NOMO-1 treated with dmso at 0.1 percent for 144 hours (cell line): Measurements from ENCODE around the gene PRSS8.
"Not testable (repeated sequence)": the region's sequence is repeated elsewhere in the genome, so short reads cannot be mapped to it uniquely, and the experiment has no call there.

Experiments used
- DNase-seq: peaks from one replicate; lab custom pipeline; 2025; ENCODE audit not compliant: unreplicated experiment; lab: John Stamatoyannopoulos, UW

PRSS8 gene

GRCh38 chr16:31107465-31107867 lies 28.1 kb downstream of the PRSS8 start:
- no peak for DNase-seq

DNA sequence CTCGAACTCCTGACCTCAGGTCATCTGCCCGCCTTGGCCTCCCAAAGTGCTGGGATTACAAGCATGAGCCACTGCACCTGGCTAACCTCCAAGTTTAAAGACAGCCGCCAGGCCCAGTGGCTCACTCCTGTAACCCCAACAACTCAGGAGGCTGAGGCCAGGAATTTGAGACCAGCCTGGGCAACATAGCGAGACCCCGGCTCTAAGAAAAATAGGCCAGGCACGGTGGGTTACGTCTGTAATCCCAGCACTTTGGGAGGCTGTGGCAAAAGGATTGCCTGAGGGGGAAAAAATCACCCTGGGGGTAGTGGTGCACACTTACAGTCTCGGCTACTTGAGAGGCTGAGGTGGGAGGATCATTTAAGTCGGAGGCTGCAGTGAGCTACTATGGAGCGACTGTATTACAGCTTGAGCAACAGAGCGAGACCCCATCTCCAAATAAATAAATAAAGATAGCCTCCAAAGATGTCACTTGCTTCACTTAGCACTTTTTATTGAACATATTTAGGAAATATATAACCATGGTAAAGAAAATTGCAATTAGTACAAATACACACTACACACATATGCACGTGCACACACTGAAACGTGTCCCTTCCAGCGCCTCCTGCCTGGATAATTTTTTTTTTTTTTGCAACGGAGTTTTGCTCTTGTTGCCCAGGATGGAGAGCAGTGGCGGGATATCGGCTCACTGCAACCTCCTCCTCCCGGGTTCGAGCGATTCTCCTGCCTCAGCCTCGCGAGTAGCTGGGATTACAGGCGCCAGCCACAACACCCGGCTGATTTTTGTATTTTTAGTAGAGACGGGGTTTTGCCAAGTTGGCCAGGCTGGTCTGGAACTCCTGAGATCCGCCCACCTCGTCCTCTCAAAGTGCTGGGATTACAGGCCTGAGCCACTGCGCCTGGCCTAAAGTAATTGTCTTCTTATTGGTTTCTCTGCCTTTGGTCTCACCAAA lies 28.7 kb downstream of the PRSS8 start:
- DNase-seq, result no peak

- peak; percentile 78 for DNase-seq
Observed at GRCh38 chr16:31105677-31106213, 29.8 kb downstream of the PRSS8 start.

DNA sequence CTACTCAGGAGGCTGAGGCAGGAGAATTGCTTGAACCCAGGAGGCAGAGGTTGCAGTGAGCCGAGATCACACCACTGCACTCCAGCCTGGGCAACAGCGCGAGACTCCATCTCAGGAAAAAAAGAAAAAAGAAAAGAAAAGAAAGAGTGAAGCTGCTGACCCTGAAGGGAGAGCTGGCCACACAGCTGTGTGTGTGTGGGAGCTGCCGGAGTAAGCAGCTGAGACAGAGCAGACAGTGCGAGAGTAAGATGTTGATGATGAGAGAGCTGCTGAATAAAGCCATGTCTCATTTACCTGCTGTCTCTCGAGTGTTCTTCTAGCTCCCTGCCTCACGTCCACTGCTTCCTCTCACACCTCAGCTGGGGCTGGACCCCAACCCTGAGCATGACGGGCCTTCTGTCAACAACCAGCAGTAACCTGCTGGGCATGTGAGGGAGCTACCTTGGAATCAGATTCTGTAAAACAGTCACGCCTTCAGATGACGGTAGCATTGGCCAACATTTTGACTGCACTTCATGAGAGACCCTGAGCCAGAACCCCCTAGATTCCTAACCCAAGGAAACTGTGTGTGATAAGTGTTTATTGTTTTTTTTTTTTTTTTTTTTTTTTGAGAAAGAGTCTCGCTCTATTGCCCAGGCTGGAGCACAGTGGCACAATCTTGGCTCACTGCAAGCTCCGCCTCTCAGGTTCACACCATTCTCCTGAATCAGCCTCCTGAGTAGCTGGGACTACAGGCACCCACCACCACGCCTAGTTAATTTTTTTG lies 34.5 kb downstream of the PRSS8 start:
- DNase-seq, result not testable (repeated sequence)

DNA sequence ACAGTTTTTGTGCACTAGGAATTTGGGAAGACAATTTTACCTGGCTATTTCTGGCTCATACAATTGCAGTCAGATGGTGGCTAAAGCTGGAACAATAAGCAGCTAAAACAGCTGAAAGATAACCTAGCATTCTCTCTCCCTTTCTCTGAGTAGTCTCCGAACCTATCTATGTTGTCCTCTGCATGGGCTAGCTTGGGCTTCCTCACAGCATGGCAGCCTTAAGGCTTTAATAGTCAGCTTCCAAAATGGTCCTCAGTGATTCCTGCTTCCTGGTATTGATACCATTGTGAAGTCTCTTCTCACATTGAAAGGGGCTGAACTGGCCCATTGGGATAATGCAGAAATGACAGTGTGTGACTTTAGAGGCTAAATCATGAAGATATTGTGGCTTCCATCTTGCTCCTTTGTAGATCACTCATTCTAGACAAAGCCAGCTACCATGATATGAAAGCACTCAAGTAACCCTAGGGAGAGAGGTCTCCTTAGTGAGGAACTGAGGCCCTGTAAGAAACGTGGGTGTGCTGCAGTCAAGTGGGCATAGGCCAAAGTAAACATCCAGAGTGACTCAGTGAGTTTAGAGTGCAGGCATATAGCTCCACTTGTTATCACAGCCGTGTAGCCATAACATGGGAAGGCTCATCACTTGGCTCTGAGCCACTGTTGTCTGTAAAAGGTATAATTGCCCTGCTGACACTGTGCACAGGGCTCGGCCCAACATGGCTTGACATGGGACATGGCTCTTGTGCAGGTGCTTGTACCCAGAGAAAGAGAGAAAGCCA lies 35.5 kb downstream of the PRSS8 start:
- DNase-seq, result no peak

- peak; percentile 98 for DNase-seq
Observed at GRCh38 chr16:31094424-31095120, 41.0 kb downstream of the PRSS8 start, which contains the start of gene VKORC1. VKORC1 (minus strand) TSS chr16:31094797; CDS start chr16:31094729, 68 bp downstream.

- no peak for DNase-seq
Observed at GRCh38 chr16:31094088-31094423, 41.5 kb downstream of the PRSS8 start.

DNA sequence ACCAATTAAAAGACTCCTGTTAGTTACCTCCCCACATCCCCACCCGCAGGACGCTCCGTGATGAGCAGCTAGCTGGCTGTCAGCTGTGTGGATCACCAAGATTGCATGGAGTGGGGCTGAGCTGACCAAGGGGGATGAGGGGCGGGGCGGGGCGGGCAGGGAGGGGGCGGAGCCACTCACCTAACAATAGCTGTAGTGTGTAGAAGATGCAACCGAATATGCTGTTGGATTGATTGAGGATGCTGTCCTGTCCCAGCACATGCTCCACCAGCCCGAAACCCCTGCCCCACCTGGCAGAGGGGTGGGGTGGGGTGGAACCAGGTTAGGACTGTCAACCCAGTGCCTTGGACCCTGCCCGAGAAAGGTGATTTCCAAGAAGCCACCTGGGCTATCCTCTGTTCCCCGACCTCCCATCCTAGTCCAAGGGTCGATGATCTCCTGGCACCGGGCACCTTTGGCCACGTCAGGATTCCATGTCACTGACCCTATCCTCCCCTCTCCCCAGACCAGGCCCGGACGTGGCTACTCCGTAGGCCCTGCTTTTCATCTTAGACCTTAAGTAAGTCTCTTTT lies 42.3 kb downstream of the PRSS8 start:
- no peak for DNase-seq

- no peak for DNase-seq
Observed at GRCh38 chr16:31092330-31092729, 43.2 kb downstream of the PRSS8 start.

DNA sequence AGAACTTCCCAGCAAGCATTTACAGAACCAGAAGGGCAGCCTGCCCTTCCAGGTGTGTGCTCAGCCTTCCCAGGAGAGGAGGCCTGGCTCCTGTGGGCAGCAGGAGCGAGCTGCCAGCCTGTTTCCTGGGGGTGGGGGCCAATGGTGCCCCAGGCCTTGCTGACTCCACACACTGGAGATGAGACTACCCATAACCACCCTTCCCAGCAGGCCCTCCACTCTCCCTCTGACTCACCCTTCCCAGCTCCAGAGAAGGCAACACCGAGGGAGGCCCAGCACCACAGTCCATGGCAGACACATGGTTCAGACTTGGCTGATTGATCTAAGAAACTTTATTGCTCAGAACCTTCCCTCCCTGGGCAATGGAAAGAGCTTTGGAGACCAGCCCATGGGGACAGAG lies 45.0 kb downstream of the PRSS8 start:
- DNase-seq, result no peak

DNA sequence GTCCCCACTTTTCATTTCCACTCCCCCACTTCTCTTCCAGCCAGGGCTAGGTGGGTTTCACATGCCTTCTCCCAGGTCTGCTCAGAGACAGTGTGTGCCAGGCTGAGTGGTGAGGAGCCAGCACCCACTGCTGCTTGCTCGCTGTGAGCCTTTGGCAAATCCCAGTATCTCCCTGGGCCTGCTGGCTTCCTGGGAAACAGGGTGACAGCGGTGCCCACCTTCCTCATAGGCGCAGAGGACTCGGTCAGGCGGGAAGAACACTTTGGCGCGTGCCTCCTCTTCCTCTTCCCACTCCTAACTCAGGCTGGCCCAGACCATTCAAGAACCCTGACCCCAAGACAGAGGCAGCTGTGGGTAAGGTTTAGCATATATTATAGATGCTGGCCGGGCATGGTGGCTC lies 46.3 kb downstream of the PRSS8 start:
- DNase-seq, result no peak

GRCh38 chr16:31088459-31089183 lies 46.9 kb downstream of the PRSS8 start, which contains the start of gene PRSS53:
PRSS53 (minus strand) TSS chr16:31088943; CDS start chr16:31088809, 134 bp downstream.
- no peak for DNase-seq

GRCh38 chr16:31087971-31088370 lies 47.6 kb downstream of the PRSS8 start:
- DNase-seq, result no peak

GRCh38 chr16:31087481-31087880 lies 48.0 kb downstream of the PRSS8 start:
- no peak for DNase-seq

DNA sequence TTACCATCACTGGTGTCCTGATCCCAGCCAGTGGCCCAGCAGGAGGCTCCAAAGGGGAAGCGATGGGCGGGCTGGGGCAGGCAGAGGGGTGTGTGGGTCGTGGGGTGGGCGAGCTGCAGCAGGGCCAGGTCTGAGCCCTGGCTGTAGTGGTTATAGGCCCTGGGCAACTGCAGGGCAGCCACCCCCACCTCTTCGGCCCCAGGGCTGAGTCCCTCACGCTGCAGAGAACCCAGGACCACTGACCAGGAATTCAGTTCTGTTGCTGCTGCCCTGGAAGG lies 49.0 kb downstream of the PRSS8 start:
- no peak for DNase-seq

GRCh38 chr16:31085873-31086628 lies 49.5 kb downstream of the PRSS8 start:
- DNase-seq, result no peak

- DNase-seq, result no peak
Observed at GRCh38 chr16:31085411-31085810, 50.1 kb downstream of the PRSS8 start.

GRCh38 chr16:31084584-31085302 lies 50.8 kb downstream of the PRSS8 start:
- no peak for DNase-seq
